Osteoblast (primary cell): ENCODE measurements around the gene ARPC1B. TPM values are rescaled to one million over a fixed set of nuclear protein-coding genes. Genes with fewer than 3 reads are reported as not detected.
"Not testable (repeated sequence)": the region's sequence is repeated elsewhere in the genome, so short reads cannot be mapped to it uniquely, and the experiment has no call there.

Experiments used
- DNase-seq: peaks from one replicate; pipeline ENCODE4 v3.0.0; 2011; ENCODE audit warnings: low spot score, mixed read lengths; ENCODE audit not compliant: insufficient read length; ENCODE audit errors: missing footprints
- H2AFZ ChIP-seq: 2 replicates; pipeline ENCODE4 v1.6.0; 2011; ENCODE audit warnings: mild to moderate bottlenecking, low read length
- H3K27ac ChIP-seq: 2 replicates; pipeline ENCODE4 v1.5.1; 2011; ENCODE audit warnings: mild to moderate bottlenecking, low read depth, low read length, moderate library complexity
- H3K27me3 ChIP-seq: 2 replicates; pipeline ENCODE4 v1.6.0; 2012; ENCODE audit warnings: mild to moderate bottlenecking, control low read depth, inconsistent platforms, low read length, moderate library complexity; ENCODE audit not compliant: insufficient read depth
- H3K36me3 ChIP-seq: 2 replicates; pipeline ENCODE4 v1.5.1; 2011; ENCODE audit warnings: mild to moderate bottlenecking, low read length, control low read depth, moderate library complexity; ENCODE audit not compliant: insufficient read depth
- H3K4me1 ChIP-seq: 2 replicates; pipeline ENCODE4 v1.5.1; 2011; ENCODE audit warnings: mild to moderate bottlenecking, low read length, control low read depth, moderate library complexity; ENCODE audit not compliant: insufficient read depth
- H3K4me2 ChIP-seq: 2 replicates; pipeline ENCODE4 v1.6.0; 2011; ENCODE audit warnings: mild to moderate bottlenecking, low read length; ENCODE audit not compliant: insufficient read depth
- H3K4me3 ChIP-seq: fragments of 200-600 bp; sonication (generic); 3 replicates; pipeline ENCODE4 v1.5.1; 2012; ENCODE audit warnings: mild to moderate bottlenecking, low read length, inconsistent platforms; ENCODE audit not compliant: insufficient read depth
- H3K79me2 ChIP-seq: 2 replicates; pipeline ENCODE4 v1.6.0; 2012; ENCODE audit warnings: mild to moderate bottlenecking, low read length, control low read depth, inconsistent platforms; ENCODE audit not compliant: insufficient read depth
- H3K9me3 ChIP-seq: 2 replicates; pipeline ENCODE4 v1.5.1; 2011; ENCODE audit warnings: low read depth, low read length, control low read depth
- H4K20me1 ChIP-seq: 2 replicates; pipeline ENCODE4 v1.6.0; 2012; ENCODE audit warnings: mild to moderate bottlenecking, low read length, control low read depth; ENCODE audit not compliant: insufficient read depth
- CTCF ChIP-seq: IDR thresholded peaks from 2 replicates; pipeline ENCODE4 v1.5.1; 2011; ENCODE audit warnings: mild to moderate bottlenecking, low read depth, low read length, moderate library complexity; ENCODE audit errors: extremely low read depth
- total RNA-seq: library from RNA; depleted of rRNA; stranded (reverse); fragments of >200 nt; gene quantifications from 2 replicates; pipeline ENCODE4 v1.2.3, GENCODE V29; 2012

The ARPC1B gene
- total RNA-seq, 1 donor = 273 TPM

- Histone ChIP-seq H3K79me2 (peaks cover 44% of the 10 kb centered on the region), H3K4me2 (no peak overlapping the region), H3K27ac (no peak overlapping the region), H3K36me3 (peaks cover 85% of the 10 kb centered on the region), H4K20me1 (peaks cover 7% of the 10 kb centered on the region), H3K4me3 (no peak overlapping the region), H3K27me3 (no peaks in the 10 kb centered on the region), H3K4me1 (no peaks in the 10 kb centered on the region), H2AFZ (no peak overlapping the region), H3K9me3 (no peaks in the 10 kb centered on the region)
- no peak for TF ChIP-seq CTCF
- no peak for DNase-seq
Measured at GRCh38 chr7:99340659-99341058, 33.9 kb upstream of the ARPC1B start.

GRCh38 chr7:99344061-99344647 is 30.4 kb upstream of the ARPC1B start:
- Histone ChIP-seq H3K9me3 (no peaks in the 10 kb centered on the region), H3K36me3 (peaks cover 82% of the 10 kb centered on the region), H2AFZ (no peak overlapping the region), H3K79me2 (peaks cover 25% of the 10 kb centered on the region), H3K4me3 (no peak overlapping the region), H4K20me1 (peaks cover 8% of the 10 kb centered on the region), H3K4me2 (no peak overlapping the region), H3K27ac (no peak overlapping the region), H3K4me1 (no peaks in the 10 kb centered on the region), H3K27me3 (no peaks in the 10 kb centered on the region)
- no peak for DNase-seq
- no peak for TF ChIP-seq CTCF

- DNase-seq, H3K4me2 ChIP-seq, H4K20me1 ChIP-seq, H3K27ac ChIP-seq, H3K9me3 ChIP-seq, H3K27me3 ChIP-seq, H2AFZ ChIP-seq, H3K79me2 ChIP-seq, H3K4me1 ChIP-seq, H3K4me3 ChIP-seq: not testable (repeated sequence)
- peaks cover 69% of the 10 kb centered on the region for H3K36me3 ChIP-seq
Measured at GRCh38 chr7:99350641-99351040, 23.9 kb upstream of the ARPC1B start.

GRCh38 chr7:99352247-99352646 is 22.3 kb upstream of the ARPC1B start:
- H3K36me3 ChIP-seq = peaks cover 66% of the 10 kb centered on the region
- no peak for TF ChIP-seq CTCF

More at GRCh38 chr7:99352247-99352646, 22.3 kb upstream of the ARPC1B start:
- Histone ChIP-seq H3K4me1 (no peaks in the 10 kb centered on the region), H3K27ac (no peak overlapping the region), H3K27me3 (no peaks in the 10 kb centered on the region), H3K4me3 (no peak overlapping the region), H3K4me2 (no peak overlapping the region), H2AFZ (no peak overlapping the region), H3K79me2 (peaks cover 3% of the 10 kb centered on the region), H3K9me3 (no peaks in the 10 kb centered on the region), H4K20me1 (peaks cover 4% of the 10 kb centered on the region)
- no peak for DNase-seq
